Myocyte (in vitro differentiated cells): ENCODE results near the gene SLC39A6. TPM values are rescaled to one million over a fixed set of nuclear protein-coding genes. Genes with fewer than 3 reads are reported as not detected.
"Not testable (repeated sequence)": the region's sequence is repeated elsewhere in the genome, so short reads cannot be mapped to it uniquely, and the experiment has no call there.

Experiments
- DNase-seq: peaks from one replicate; pipeline ENCODE4 v3.0.0-alpha.2; 2012; ENCODE audit warnings: low read depth
- total RNA-seq: library from RNA; depleted of rRNA; stranded (reverse); fragments of >200 nt; gene quantifications from 2 replicates; pipeline ENCODE4 v1.2.3, GENCODE V29; 2014

The SLC39A6 gene
- total RNA-seq, 1 donor from 2014 or later: 61.7 TPM

GRCh38 chr18:36099311-36099710 is 29.8 kb downstream of the SLC39A6 start:
- no peak for DNase-seq

DNA sequence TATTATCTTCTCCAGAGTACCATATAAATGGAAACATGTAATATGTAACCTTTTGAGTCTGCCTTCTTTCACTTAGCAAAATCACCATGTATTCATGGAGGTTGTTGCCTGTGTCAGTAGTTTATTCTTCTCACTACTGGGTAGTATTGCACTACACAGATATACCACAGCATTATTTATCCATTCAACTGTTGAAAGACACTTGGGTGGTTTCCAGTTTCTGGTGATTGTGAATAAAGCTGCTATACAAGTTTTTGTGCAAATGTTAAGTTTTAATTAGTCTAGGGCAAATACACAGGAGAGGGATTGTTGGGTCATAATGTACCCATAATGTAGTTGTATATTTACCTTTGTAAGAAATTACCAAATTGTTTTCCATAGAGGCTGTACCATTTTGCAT is 32.2 kb downstream of the SLC39A6 start:
- DNase-seq: no peak

GRCh38 chr18:36095936-36096519 is 33.1 kb downstream of the SLC39A6 start:
- peak; percentile 53 for DNase-seq

DNA sequence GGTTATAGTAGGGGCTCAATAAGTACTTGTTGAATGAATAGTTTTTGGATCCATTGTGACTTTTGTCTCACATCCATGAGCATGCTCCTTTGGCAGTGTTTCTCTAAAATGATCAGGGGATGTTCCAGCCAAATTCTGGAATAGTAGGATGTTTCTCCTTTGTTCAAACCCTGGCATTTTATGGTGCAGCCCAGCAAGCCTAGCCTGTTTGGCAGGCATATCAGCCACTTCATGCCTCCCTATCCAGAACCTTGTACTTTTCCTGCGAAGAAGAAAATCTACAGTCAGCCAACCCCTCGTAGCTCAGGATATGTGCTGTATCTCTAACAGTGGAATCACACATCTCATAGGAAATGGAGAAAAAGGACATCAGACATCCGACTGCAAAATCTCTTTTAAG is 34.7 kb downstream of the SLC39A6 start:
- no peak for DNase-seq

GRCh38 chr18:36092116-36092515 is 37.0 kb downstream of the SLC39A6 start:
- DNase-seq: peak; percentile 39

- DNase-seq: no peak
Observed at GRCh38 chr18:36089001-36089400, 40.1 kb downstream of the SLC39A6 start.

- DNase-seq: no peak
Observed at GRCh38 chr18:36088256-36088655, 40.9 kb downstream of the SLC39A6 start.

DNA sequence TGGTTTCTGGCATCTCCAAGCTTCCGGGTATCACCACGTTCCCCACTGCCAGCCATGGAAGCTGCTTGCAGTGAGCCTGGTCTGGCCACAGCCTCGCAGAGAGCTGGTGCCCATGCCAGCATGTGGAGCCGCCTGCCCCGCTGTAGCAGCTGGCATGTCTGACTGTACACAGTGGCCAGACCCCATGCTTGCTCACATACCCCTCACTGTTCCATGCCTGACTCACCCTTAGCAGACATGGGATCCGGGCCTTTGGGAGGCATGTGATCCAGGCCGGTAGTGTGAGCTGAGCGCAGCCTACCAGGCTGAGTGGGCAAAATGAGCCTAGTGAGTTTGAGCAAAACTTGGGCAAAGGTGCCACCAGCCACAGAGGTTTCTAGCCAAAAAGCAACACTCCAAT is 43.0 kb downstream of the SLC39A6 start:
- DNase-seq: peak; percentile 29

- DNase-seq: no peak
Observed at GRCh38 chr18:36085195-36085594, 43.9 kb downstream of the SLC39A6 start.

DNA sequence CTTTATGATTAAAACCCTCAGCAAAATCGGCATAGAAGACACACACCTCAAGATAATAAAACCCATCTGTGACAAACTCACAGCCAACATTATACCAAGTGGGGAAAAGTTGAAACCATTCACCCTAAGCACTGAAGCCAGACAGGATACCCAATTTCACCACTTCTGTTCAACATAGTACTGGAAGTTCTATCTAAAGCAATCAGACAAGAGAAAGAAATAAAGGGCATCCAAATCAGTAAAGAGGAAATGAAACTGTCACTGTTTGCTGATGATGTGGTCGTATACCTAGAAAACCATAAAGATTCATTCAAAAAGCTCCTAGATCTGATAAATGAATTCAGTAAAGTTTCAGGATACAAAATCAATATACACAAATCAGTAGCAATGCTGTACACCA is 45.4 kb downstream of the SLC39A6 start:
- DNase-seq: no peak

- DNase-seq: not testable (repeated sequence)
Observed at GRCh38 chr18:36081118-36081517, 48.0 kb downstream of the SLC39A6 start.

GRCh38 chr18:36078751-36079529 is 50.2 kb downstream of the SLC39A6 start:
- peak; percentile 46 for DNase-seq

DNA sequence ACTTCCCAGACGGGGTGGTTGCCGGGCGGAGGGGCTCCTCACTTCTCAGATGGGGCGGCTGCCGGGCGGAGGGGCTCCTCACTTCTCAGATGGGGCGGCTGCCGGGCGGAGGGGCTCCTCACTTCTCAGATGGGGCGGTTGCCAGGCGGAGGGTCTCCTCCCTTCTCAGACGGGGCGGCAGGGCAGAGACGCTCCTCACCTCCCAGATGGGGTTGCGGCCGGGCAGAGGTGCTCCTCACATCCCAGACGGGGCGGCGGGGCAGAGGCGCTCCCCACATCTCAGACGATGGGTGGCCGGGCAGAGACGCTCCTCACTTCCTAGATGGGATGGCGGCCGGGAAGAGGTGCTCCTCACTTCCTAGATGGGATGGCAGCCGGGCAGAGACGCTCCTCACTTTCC is 51.4 kb downstream of the SLC39A6 start:
- DNase-seq: not testable (repeated sequence)

- no peak for DNase-seq
Observed at GRCh38 chr18:36075862-36076587, 53.1 kb downstream of the SLC39A6 start.

DNA sequence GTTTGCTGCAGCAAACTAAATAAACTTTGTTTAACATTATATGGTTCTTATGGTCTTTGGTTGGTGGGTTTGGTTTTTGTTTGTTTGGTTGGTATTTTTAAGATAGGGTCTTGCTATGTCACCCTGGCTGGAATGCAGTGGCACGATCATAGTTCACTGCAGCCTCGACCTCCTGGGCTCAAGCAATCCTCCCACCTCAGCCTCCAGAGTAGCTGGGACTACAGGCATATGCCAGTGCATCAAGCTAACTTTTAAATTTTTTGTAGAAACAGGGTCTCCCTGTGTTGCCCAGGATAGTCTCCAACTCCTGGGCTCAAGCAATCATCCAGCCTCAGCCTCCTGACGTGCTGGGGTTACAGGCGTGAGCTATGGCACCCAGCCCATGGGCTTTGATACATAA is 54.7 kb downstream of the SLC39A6 start:
- no peak for DNase-seq

GRCh38 chr18:36073676-36074075 is 55.5 kb downstream of the SLC39A6 start:
- no peak for DNase-seq

DNA sequence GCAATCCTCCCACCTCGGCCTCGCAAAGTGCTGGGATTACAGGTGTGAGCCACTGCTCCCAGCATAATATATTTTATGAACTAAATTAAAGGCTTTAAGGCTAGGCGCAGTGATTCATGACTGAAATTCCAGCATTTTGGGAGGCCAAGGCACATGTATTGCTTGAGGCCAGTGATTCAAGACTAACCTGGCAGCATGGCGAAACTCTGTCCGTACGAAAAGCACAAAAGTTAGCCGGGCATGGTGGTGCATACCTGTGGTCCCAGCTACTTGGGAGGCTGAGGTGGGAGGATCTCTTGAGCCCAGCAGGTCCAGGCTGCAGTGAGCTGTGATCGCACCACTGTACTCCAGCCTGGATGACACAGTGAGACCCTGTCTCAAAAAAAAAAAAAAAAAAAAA is 56.7 kb downstream of the SLC39A6 start:
- DNase-seq: not testable (repeated sequence)

DNA sequence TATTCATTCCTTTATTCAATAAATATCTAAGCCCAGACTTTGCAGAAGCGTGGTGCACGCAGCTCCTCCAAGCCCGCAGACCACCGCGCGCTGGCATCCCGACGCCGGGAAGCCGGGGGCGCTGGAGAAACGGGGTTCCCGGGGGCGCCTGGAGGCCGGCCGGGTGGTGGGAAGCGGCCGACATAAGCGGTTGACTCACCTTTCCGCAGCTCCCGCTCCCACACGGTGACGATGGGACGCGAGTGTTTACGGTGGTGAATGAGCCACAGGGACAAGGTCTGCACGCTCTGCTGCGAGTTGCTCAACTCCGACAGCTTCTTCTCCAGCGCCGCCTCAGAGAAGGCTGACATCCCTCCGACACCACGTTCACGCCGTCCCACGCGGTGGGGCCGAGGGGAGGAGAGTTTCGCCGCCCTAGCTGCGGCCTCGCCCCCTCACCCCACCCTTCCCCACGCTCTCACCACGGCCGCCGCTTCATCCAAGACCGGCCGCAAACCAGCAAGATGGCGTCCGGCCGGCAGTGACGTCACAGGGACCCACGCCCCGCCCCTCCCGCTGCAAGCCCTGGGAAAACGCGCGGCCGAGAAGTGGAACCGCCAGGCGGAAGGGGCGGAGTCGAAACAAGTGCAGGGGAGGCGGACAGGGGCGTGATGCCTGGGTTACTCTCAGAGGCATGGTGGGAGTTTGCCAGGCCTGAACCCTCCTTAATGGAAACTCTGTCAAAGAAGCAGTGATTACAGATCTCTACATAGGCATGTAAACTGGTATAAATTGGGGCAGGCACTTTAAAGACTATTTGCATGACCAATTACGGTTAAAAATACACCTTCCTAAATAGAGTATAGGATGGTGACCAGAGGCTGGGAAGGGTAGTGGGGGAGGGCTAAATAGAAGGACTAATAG is 61.8 kb downstream of the SLC39A6 start, which contains the start of gene RPRD1A:
Gene RPRD1A (minus strand): TSS at position 505 of the 903 bp plus-strand sequence. CDS start 155 bp downstream, at position 350.
- peak; percentile 96 for DNase-seq

DNA sequence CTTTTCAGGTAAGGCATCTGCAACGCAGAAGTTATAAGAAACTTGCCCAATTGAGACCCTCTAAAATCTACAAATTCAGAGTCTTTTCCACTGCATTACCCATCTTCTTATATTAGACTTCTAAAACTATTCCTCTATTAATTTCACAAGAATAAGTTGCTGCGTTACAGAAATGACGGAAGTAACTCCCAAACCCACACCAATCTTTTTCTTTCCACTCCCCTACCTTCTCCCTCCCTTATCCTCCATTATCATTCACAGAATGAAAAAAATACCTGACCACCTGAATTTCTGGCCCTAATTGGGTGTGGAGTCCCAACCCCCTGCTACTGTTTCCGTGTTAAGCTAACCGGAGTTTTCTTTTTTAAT is 62.5 kb downstream of the SLC39A6 start:
- DNase-seq: no peak

DNA sequence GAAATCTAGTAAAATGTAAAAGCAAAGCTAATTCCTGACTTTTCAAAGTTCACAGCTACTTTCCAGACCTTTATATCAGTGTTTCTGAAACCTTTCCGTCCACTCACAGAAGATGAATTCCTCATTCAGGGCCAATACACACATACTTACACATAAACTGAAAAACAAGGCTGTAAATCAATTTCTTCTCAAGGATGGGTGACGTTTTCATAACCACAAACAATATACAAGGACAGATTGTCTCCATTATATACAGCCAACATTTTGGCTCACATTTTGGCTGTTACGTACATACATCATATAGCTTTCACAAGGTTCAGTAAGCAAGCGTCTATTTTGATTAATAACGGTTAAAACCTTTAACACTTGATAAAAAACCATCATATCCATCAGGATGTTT is 63.1 kb downstream of the SLC39A6 start:
- DNase-seq: no peak

DNA sequence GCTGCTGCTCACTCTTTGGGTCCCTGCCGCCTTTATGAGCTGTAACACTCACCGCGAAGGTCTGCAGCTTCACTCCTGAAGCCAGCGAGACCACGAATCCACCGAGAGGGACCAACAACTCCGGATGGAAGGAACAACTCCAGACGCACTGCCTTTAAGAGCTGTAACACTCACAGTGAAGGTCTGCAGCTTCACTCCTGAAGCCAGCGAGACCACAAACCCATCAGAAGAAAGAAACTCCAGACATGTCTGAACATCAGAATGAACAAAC is 64.4 kb downstream of the SLC39A6 start:
- DNase-seq: not testable (repeated sequence)
